Hypothalamus (tissue), 51 donors: ENCODE measurements around the gene LASP1NB.
A peak's percentile ranks its signal among the peaks of the same experiment; 100 is the strongest.
"Not testable (repeated sequence)": the region's sequence is repeated elsewhere in the genome, so short reads cannot be mapped to it uniquely, and the experiment has no call there.

Source experiments
- DNase-seq, 51 donors: peaks; one replicate each; lab custom pipeline; 2025; lab: John Stamatoyannopoulos, UW

LASP1NB gene

GRCh38 chr17:38896346-38896954, 29.0 kb upstream of the LASP1NB start:
- peak in 1 of 51 donors; percentile 9 for DNase-seq

DNA sequence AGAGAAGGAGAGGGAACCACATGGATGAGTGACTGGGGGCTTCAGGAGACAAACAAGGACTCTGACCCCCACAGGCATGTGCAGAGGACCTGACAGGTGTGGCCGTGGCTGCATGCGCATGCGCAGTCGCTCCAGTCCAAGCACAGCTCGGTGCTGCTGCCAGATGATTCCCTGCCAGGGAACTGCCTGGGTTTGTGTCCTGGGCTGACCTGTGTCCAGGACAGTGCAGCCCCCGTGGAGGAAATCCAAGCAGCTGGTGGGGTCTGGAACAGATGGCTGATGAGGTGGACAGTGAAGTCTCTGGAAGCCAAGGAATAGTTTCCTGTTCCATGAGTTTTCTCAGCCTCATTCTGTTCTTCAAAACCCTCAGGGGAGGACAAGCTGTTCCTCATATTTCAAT, 28.2 kb upstream of the LASP1NB start:
- peak in 18 of 51 donors; percentile 7 to 59 (median 28) for DNase-seq

- peak in 17 of 51 donors; percentile 10 to 65 (median 38) for DNase-seq
Observed at GRCh38 chr17:38897671-38898290, 27.6 kb upstream of the LASP1NB start.

- DNase-seq: no peak
Observed at GRCh38 chr17:38898291-38898679, 27.1 kb upstream of the LASP1NB start.

GRCh38 chr17:38898812-38899348, 26.5 kb upstream of the LASP1NB start:
- no peak for DNase-seq

DNA sequence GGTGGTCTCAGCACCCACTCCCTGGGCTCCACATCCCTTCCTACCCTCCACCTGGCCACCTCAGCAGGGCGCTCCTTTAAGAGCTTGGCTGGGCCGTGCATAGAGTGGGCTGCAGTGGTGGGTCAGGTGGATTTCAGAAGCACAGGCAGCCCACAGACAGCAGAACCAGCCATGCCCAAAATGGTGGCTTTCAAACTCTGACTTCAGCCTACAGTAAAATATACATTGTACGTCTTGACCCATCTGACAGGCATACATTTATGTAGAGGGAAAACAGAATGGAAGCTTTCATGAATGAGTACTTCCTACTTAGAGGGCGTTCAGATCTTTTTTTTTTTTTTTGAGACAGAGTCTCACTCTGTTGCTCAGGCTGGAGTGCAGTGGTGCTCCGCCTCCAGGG, 26.0 kb upstream of the LASP1NB start:
- no peak for DNase-seq

DNA sequence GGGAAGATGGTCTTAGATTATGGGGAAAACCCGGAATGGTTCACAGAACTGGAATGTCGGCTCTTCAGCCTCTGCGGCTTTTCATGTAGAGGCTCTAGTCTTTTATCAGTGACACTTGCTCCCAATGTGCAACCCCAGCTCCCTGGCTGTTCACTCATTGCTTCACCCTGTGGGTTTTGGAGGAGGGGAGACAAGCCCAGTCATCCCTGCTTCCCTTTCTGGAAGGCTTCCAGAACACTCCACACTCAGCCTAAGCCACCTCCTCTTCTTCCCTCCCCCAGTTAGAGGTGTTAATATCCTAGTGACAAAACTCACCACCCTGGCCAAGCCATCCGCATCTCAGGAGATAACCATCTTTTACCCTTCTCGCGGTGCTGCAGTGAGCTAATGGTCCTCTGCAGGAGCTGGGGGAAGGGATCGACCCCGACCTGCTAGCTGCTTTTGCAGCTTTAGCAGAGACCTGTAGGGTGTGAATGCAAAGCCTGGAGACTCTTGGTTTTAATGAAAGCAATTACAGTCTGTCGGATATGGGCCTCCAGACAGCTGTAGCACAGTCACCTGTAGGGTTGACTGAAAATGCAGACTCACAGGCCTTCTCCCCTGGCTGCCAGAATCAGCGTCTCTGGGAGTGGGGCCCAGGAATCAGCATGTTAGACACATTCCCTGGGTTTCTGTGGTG, 24.3 kb upstream of the LASP1NB start:
- peak in 2 of 51 donors; percentile 13 to 35 for DNase-seq

- DNase-seq: no peak
Observed at GRCh38 chr17:38903404-38903803, 22.0 kb upstream of the LASP1NB start.

GRCh38 chr17:38904892-38905291, 20.5 kb upstream of the LASP1NB start:
- DNase-seq: no peak

DNA sequence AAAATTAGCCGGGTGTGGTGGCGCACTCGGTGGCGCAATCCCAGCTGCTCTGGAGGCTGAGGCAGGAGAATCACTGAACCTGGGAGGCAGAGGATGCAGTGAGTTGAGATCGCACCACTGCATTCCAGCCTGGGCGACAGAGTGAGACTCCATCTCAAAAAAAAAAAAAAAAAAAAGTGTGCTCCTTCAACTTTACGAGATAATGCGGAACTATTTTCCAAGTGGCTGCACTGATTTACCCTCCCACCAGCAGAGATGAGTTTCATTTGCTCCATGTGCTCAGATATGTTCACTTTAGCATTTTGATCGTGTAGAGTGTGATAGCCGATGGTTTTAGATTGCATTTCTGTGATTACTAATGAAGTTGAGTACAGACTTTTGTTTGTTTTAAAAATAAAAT, 20.0 kb upstream of the LASP1NB start:
- no peak for DNase-seq

- DNase-seq: no peak
Observed at GRCh38 chr17:38906460-38907228, 18.8 kb upstream of the LASP1NB start.

GRCh38 chr17:38907930-38908675, 17.3 kb upstream of the LASP1NB start:
- no peak for DNase-seq

DNA sequence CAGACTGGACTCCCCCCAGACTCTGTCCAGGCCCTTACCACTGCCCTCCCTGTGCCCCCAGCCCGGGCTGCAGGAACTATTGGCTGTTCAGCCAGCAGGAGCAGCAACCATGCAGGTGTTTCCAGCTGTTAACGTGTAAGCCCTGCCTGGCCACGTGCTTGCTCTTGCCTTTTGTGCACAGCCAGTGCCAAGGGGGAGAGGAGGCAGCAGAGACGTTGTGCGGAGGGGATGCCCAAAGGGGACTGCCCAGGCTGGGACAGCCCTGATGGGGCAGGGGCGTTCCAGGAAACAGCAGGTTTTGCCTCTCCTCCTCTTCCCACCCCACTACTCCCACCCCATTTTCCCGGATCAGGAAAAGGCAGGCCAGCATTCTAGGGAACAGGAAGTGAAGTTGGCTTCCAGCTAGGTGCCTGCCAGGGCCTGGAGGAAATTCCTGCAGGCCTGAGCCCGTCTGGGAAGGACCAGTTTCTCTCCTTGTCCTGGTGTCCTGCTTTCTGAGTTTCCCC, 16.7 kb upstream of the LASP1NB start:
- no peak for DNase-seq

DNA sequence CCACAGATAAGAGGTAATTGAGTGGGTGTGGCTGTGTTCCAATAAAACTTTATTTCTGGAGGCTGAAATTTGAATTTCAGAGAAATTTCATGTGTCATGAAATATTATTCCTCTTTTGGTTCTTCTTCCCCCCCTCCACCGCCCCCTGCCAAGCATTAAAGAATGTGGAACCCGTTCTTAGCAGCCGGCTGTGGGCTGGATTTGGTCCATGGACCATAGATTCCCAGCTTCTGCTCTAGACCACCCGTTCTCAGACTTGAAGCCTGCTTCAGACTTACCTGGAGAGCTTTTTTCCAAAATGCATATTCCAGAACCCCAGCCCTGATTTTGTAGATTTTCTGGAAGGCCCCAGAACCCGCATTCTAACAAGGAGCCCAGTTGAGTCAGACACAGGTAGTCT, 15.1 kb upstream of the LASP1NB start:
- DNase-seq: no peak

DNA sequence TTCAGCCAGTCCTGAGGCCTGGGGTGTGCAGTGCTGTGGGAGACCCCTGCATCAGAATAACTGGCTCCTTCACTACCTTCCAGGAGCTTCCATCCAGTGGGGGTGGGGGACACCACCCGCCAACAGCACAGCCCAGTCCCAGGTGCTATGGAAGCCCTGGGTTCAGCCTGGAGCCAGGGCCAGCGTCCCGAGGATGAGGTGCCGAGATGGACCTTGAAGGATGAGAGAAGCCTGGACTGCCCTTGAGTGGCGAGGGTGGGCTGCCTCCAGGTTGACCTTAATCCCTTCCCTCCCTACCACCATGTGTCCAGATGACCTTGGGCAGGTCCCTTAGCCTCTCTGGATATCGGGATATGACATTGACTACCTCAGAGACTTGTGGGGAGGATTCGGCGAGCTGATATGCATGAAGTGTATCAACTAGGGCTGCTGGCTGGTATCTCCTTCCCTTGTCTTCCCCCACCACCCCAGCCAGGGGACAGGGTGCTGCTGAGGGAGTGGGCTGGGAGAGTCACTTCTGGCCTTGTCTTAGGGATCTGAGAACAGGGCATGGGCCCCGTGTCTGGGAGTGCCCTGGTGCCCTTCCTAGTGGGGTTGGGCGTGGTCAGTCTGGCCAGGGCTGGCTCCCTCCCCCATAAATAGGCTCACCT, 14.2 kb upstream of the LASP1NB start:
- DNase-seq: no peak

GRCh38 chr17:38911731-38912081, 13.7 kb upstream of the LASP1NB start:
- DNase-seq: not testable (repeated sequence)

GRCh38 chr17:38912221-38912813, 13.1 kb upstream of the LASP1NB start:
- no peak for DNase-seq

GRCh38 chr17:38914741-38915638, 10.4 kb upstream of the LASP1NB start:
- no peak for DNase-seq
